Effector memory CD4-positive, alpha-beta T cell (primary cell): ENCODE results near the gene RBM20.

Source experiments
- DNase-seq, 3 donors: peaks; one replicate each; pipeline ENCODE4 v3.0.0-alpha.2; 2020
- H3K27ac ChIP-seq: 2 replicates; pipeline ENCODE4 v1.7.0; 2013; ENCODE audit warnings: mild to moderate bottlenecking, low read length, moderate library complexity; ENCODE audit not compliant: insufficient read depth, poor library complexity, severe bottlenecking
- H3K27me3 ChIP-seq: replicated peaks from 2 replicates; pipeline ENCODE4 v1.7.0; 2013; ENCODE audit warnings: mild to moderate bottlenecking, low read length; ENCODE audit not compliant: insufficient read depth, control insufficient read depth, poor library complexity, severe bottlenecking
- H3K36me3 ChIP-seq: 2 replicates; pipeline ENCODE4 v1.7.0; 2013; ENCODE audit warnings: mild to moderate bottlenecking, low read length, moderate library complexity; ENCODE audit not compliant: control insufficient read depth, insufficient read depth
- H3K4me1 ChIP-seq: 2 replicates; pipeline ENCODE4 v1.7.0; 2013; ENCODE audit warnings: low read length, mild to moderate bottlenecking; ENCODE audit not compliant: control insufficient read depth, insufficient read depth, poor library complexity, severe bottlenecking
- H3K4me3 ChIP-seq: 2 replicates; pipeline ENCODE4 v1.7.0; 2013; ENCODE audit warnings: low read length, low read depth, mild to moderate bottlenecking; ENCODE audit not compliant: insufficient read depth, poor library complexity, severe bottlenecking
- H3K9me3 ChIP-seq: 2 replicates; pipeline ENCODE4 v1.7.0; 2013; ENCODE audit warnings: mild to moderate bottlenecking, low read length, moderate library complexity; ENCODE audit not compliant: control insufficient read depth

RBM20 gene

DNA sequence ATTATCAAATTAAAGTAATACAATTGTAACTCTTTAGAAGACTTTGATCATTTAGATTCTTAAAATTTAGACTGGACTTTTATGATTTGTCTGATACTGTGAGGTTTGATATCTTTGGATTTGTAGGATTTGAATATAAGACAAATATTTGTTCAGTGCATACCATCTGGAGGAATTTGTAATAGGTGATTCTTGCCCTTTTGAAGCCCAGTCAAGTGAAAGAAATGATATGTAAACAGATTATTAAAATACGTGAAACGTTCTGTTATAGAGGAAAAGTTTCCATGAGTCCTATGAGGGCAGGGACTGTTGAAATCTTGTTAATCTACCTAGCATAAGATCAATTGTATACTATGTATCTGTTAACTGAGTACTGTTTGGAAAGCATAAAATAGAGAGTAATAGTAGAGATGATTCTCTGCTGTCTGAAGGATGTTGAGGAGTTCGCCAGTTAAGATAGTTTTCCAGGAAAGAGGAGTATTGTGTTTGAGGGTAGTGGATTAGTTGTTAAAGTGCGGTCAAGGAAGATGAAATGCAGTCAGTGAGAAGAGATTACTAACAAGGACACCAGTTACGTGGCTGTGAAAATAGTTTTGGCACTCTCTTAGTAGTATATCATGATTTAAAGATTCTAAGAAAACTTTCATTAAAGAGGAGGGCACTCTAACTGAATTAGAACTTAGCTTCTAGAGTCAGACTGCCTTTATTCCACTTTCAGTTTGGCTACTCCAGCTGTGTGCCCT, 242.0 kb downstream of the RBM20 start:
- Histone ChIP-seq H3K4me3 (no peak overlapping the region), H3K27ac (peak overlapping the region; percentile 36), H3K36me3 (peaks cover 44% of the 10 kb centered on the region), H3K27me3 (no peaks in the 10 kb centered on the region), H3K4me1 (peaks cover 20% of the 10 kb centered on the region), H3K9me3 (no peaks in the 10 kb centered on the region)
- no peak for DNase-seq

DNA sequence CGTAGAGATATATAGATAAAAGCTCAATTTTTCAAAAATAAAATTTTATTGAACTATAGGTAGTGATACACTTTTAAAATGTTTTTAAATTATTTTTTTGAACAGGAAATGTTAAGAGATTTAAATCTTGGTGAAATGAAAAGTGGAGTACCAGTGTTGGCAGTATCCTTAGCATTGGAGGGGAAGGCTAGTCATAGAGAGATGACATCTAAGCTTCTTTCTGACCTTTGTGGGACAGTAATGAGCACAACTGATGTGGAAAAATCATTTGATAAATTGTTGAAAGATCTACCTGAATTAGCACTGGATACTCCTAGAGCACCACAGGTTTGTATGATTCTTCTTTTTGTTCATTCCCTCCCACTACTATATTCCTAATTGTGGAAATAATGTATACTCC, 243.4 kb downstream of the RBM20 start:
- Histone ChIP-seq H3K27me3 (no peaks in the 10 kb centered on the region), H3K4me3 (no peak overlapping the region), H3K4me1 (peaks cover 11% of the 10 kb centered on the region), H3K36me3 (peaks cover 47% of the 10 kb centered on the region), H3K9me3 (no peaks in the 10 kb centered on the region), H3K27ac (no peak overlapping the region)
- no peak for DNase-seq
